A549 (cell line): ENCODE measurements around the gene SRGAP1. TPM values are rescaled to one million over a fixed set of nuclear protein-coding genes. Genes with fewer than 3 reads are reported as not detected.

Source experiments
- ATAC-seq, 2 experiments: fragments of 200-7000 bp in 1 of 2; fragments of >200 bp in 1 of 2; cut with Nextera tagmentation in 1 of 2; cut with Tn5 transposase in 1 of 2; 3 replicates each; pipeline versions ENCODE4 v1.8.0 to v1.9.1; 2018 to 2020; ENCODE audit warnings: mild to moderate bottlenecking in 1 of 2, moderate library complexity in 1 of 2
- CTCF ChIA-PET: fragments of 300-600 bp; sonication (Branson Sonifier 250); formaldehyde crosslinking; extraction: SDS; loops from one replicate; lab custom pipeline; 2021; ENCODE audit warnings: antibody characterized with exemption, inconsistent platforms; lab: Yijun Ruan, JAX
- POLR2A ChIA-PET: fragments of 350-600 bp; formaldehyde crosslinking; extraction: SDS; loops from one replicate; lab custom pipeline; 2021; ENCODE audit warnings: antibody characterized with exemption, inconsistent platforms; lab: Yijun Ruan, JAX
- DNase-seq, 2 experiments: peaks; one replicate each; pipeline versions ENCODE4 v3.0.0 to v3.0.0-alpha.2; 2011 to 2016; ENCODE audit warnings: low read depth in 1 of 2, low spot score in 1 of 2
- FAIRE-seq: peaks from 2 replicates; lab custom pipeline; 2011; peaks lifted over from hg19 to GRCh38; lab: Jason Lieb, UNC
- H3K27ac ChIP-seq, 2 experiments: fragments of >200 bp; sonication (Bioruptor Twin); formaldehyde crosslinking; 3 replicates each; pipeline ENCODE4 v1.5.1; 2016 to 2017
- H3K4me1 ChIP-seq: fragments of >200 bp; sonication (Bioruptor Twin); formaldehyde crosslinking; 3 replicates; pipeline ENCODE4 v1.6.1; 2016
- H3K4me2 ChIP-seq: fragments of >200 bp; sonication (Bioruptor Twin); formaldehyde crosslinking; 3 replicates; pipeline ENCODE4 v1.6.1; 2016
- H3K4me3 ChIP-seq: fragments of >200 bp; sonication (Bioruptor Twin); formaldehyde crosslinking; 3 replicates; pipeline ENCODE4 v1.5.1; 2016
- H3K9me3 ChIP-seq: fragments of >200 bp; sonication (Bioruptor Twin); formaldehyde crosslinking; 3 replicates; pipeline ENCODE4 v1.6.1; 2016
- E2F6 ChIP-seq: IDR thresholded peaks from 2 replicates; pipeline ENCODE4 v1.6.1; 2012; ENCODE audit warnings: low read depth, borderline replicate concordance
- EHMT2 ChIP-seq: fragments of 200-600 bp; sonication (generic); IDR thresholded peaks from 2 replicates; pipeline ENCODE4 v1.6.1; 2016; ENCODE audit warnings: antibody characterized with exemption, low read depth, mild to moderate bottlenecking, moderate library complexity
- ELK1 ChIP-seq: fragments of 150-350 bp; IDR thresholded peaks from 2 replicates; pipeline ENCODE4 v1.6.1; 2014; ENCODE audit warnings: low read depth, mild to moderate bottlenecking, low read length
- FOXS1 ChIP-seq: fragments of 250-450 bp; sonication (Bioruptor Pico); IDR thresholded peaks from 2 replicates; pipeline ENCODE4 v1.5.0; 2020; ENCODE audit warnings: mild to moderate bottlenecking, moderate library complexity
- HEYL ChIP-seq: fragments of 250-450 bp; sonication (Bioruptor Pico); IDR thresholded peaks from 2 replicates; pipeline ENCODE4 v1.8.0; 2021; ENCODE audit warnings: mild to moderate bottlenecking, moderate library complexity
- HMGXB4 ChIP-seq: fragments of 250-450 bp; sonication (Bioruptor Pico); IDR thresholded peaks from 2 replicates; pipeline ENCODE4 v1.5.0; 2021; ENCODE audit warnings: mild to moderate bottlenecking, moderate library complexity, borderline replicate concordance
- JUN ChIP-seq, 2 experiments: fragments of >200 bp; sonication (Bioruptor Twin); formaldehyde crosslinking; IDR thresholded peaks; 2 replicates in 1 of 2; 3 replicates in 1 of 2; pipeline ENCODE4 v1.6.1; 2016 to 2017
- NFE2L2 ChIP-seq: fragments of 150-350 bp; conservative IDR thresholded peaks from 2 replicates; pipeline ENCODE4 v1.6.1; 2014; ENCODE audit warnings: low read length
- NPAS2 ChIP-seq: fragments of 250-450 bp; sonication (Bioruptor Pico); IDR thresholded peaks from 2 replicates; pipeline ENCODE4 v1.8.0; 2022; ENCODE audit warnings: mild to moderate bottlenecking, moderate library complexity, borderline replicate concordance
- PHF8 ChIP-seq: fragments of 200-600 bp; sonication (generic); IDR thresholded peaks from 2 replicates; pipeline ENCODE4 v1.6.1; 2016; ENCODE audit warnings: low read depth, mild to moderate bottlenecking, antibody characterized with exemption, moderate library complexity, borderline replicate concordance
- RAD21 ChIP-seq, 2 experiments: fragments of >200 bp in 1 of 2; sonication (Bioruptor Twin) in 1 of 2; formaldehyde crosslinking in 1 of 2; IDR thresholded peaks in 1 of 2; conservative IDR thresholded peaks in 1 of 2; 2 replicates in 1 of 2; 3 replicates in 1 of 2; pipeline ENCODE4 v1.6.1; 2012 to 2018; ENCODE audit warnings: inconsistent platforms in 1 of 2
- RFX5 ChIP-seq: fragments of 450-650 bp; IDR thresholded peaks from 2 replicates; pipeline ENCODE4 v1.7.1; 2014; ENCODE audit warnings: antibody characterized with exemption, mild to moderate bottlenecking, moderate library complexity
- RNF2 ChIP-seq: fragments of 200-600 bp; sonication (generic); IDR thresholded peaks from 2 replicates; pipeline ENCODE4 v1.6.1; 2016; ENCODE audit warnings: low read depth, mild to moderate bottlenecking, antibody characterized with exemption, moderate library complexity, borderline replicate concordance
- TP53 ChIP-seq: fragments of 250-450 bp; sonication (Bioruptor Pico); IDR thresholded peaks from 2 replicates; pipeline ENCODE4 v1.5.0; 2021; ENCODE audit warnings: mild to moderate bottlenecking, moderate library complexity
- ZC3H11A ChIP-seq: fragments of 450-650 bp; IDR thresholded peaks from 2 replicates; pipeline ENCODE4 v1.6.1; 2014; ENCODE audit warnings: antibody characterized with exemption, mild to moderate bottlenecking
- WGBS: methylation state at CpG from one replicate; pipeline ENCODE4 v1.1.6; 2017; ENCODE audit errors: missing lambda C conversion rate; 5-methylcytosine and 5-hydroxymethylcytosine counted together
- polyA plus RNA-seq, 4 experiments: library from polyadenylated mRNA; depleted of rRNA in 3 of 4; stranded (reverse); fragments of >200 nt; fragmentation: RNase III in 1 of 4; extraction: RNeasy Plus Mini Kit Qiagen cat#74134 plus additional on column Dnase treatment in 1 of 4; gene quantifications; 2 replicates in 3 of 4; 3 replicates in 1 of 4; pipeline ENCODE4 v1.2.3, GENCODE V29; 2011 to 2017
- TF ChIP-seq, protein P1 (sequence below): fragments of 250-450 bp; sonication (Bioruptor Pico); IDR thresholded peaks from 2 replicates; pipeline ENCODE4 v1.5.0; 2020; ENCODE audit warnings: low read depth, mild to moderate bottlenecking, moderate library complexity
- TF ChIP-seq, protein P2 (sequence below): fragments of 200-600 bp; sonication (generic); IDR thresholded peaks from 2 replicates; pipeline ENCODE4 v1.6.1; 2016; ENCODE audit warnings: antibody characterized with exemption, mild to moderate bottlenecking, moderate library complexity
- TF ChIP-seq, protein P3 (sequence below): fragments of >200 bp; sonication (Bioruptor Twin); formaldehyde crosslinking; IDR thresholded peaks from 2 replicates; pipeline ENCODE4 v1.6.1; 2016
- TF ChIP-seq, protein P4 (sequence below): fragments of 450-650 bp; IDR thresholded peaks from 2 replicates; pipeline ENCODE4 v1.6.1; 2014; ENCODE audit warnings: antibody characterized with exemption
- TF ChIP-seq, protein P5 (sequence below): fragments of >200 bp; sonication (Bioruptor Twin); formaldehyde crosslinking; IDR thresholded peaks from 3 replicates; pipeline ENCODE4 v1.5.1; 2016

SRGAP1 gene
- polyA plus RNA-seq, 2 of the 4 experiments (the other 2 are of a cell fraction): 7.9 to 22.9 TPM

DNA sequence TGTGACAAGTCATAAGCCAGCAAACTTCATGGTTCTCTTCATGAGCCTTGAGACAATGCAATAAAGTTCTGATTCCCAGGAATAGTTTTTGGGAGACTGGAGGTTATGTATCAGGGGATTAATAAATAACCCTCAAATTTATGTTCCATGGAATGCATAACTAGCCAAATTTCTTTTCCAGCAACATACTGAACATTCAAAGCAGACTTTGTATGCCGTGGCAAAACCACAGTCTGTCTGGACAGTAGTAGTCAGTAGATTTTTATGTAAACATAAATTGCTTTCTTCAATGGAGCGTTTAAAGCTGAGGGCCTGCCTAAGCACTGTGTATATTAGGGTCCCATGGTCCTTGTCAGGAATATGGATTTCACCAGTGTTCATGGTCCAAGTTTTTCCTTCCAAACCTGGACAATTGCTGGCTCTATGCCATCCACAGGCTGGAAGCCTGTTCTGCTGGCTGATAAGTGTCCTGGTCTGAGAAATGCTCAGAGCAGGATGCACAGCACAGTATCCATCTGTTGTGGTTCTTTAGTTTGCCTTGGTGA is 144.9 kb downstream of the SRGAP1 start:
- ChIA-PET CTCF (interaction anchor here (1.2 to 1.6 kb wide), 2 partner anchors 13 to 150 kb away, joined by 3 read pairs; no protein-coding TSS in a partner anchor), POLR2A (no interaction called here)
- DNase-seq (no peak), ATAC-seq (no peak), FAIRE-seq (no peak)
- peaks cover 19% of the 10 kb centered on the region; the same call in 2 of the 3 replicates for H3K4me1 ChIP-seq
- H3K4me3 ChIP-seq: no peak overlapping the region
- H3K27ac ChIP-seq: no peak overlapping the region
- WGBS: 84% methylated on average over 2 of the region's 2 CpGs
- H3K9me3 ChIP-seq: no peaks in the 10 kb centered on the region
- no peak overlapping the region for H3K4me2 ChIP-seq
- TF ChIP-seq JUN (IDR thresholded peaks at IDR 0.05) (no peak), FOXS1 (CRISPR knock-in tag) (no peak), EHMT2 (no peak), ZC3H11A (no peak), E2F6 (no peak), RAD21 (conservative IDR thresholded peaks at IDR 0.05 in 1 of 2, IDR thresholded peaks at IDR 0.05 in 1 of 2) (no peak), NPAS2 (CRISPR knock-in tag) (no peak)
- TF ChIP-seq, protein P1, sequence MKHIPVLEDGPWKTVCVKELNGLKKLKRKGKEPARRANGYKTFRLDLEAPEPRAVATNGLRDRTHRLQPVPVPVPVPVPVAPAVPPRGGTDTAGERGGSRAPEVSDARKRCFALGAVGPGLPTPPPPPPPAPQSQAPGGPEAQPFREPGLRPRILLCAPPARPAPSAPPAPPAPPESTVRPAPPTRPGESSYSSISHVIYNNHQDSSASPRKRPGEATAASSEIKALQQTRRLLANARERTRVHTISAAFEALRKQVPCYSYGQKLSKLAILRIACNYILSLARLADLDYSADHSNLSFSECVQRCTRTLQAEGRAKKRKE (CRISPR knock-in tag): no peak

DNA sequence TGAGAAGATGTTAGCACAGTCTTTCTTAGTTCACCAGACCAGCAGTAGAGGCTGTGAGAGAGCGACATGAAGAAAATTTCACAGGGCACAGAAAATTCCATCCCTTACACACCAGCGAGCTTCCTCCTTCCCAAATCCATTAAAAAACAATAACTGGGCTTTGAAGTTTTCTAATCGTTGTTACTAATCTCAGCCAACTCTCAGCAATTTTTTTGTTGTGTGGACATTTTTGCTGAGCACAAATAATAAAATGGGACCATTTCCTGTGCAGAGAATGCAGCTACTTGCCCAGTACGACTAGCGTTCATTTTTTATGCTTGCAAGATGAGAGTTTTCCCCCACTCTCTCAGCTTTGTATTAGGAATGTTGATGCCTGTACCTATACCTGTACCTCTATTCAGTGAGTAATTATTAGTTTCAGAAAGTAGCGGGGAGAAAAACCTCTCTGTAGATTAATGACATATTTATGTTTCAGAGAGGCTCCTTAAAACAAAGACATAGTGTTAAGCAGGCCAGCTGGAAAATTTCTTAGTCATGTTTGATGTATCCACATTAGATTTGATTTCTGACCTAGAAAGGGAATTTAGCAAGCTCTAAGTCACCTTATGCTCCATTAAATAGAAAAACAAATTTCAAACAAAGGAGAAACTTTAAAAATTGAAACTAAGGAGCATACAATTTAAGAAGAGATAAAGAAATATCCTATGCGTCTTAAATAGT is 146.5 kb downstream of the SRGAP1 start:
- no peak overlapping the region for H3K4me2 ChIP-seq
- no peak overlapping the region for H3K27ac ChIP-seq
- H3K4me3 ChIP-seq: no peak overlapping the region
- 91% methylated on average over 7 of the region's 7 CpGs for WGBS
- DNase-seq (no peak), ATAC-seq (no peak), FAIRE-seq (no peak)
- no peaks in the 10 kb centered on the region for H3K9me3 ChIP-seq
- CTCF ChIA-PET: interaction anchor here (0.7 to 3.1 kb wide), 8 partner anchors 14 to 266 kb away, joined by 3 to 13 read pairs (median 3); partner anchors contain the start of gene SRGAP1
- H3K4me1 ChIP-seq: peaks cover 31% of the 10 kb centered on the region; the same call in 2 of the 3 replicates
- POLR2A ChIA-PET: no interaction called here
- TF ChIP-seq HMGXB4 (CRISPR knock-in tag) (no peak), NFE2L2 (no peak), EHMT2 (no peak), ZC3H11A (no peak), E2F6 (no peak), PHF8 (no peak), RNF2 (no peak), RFX5 (no peak), HEYL (CRISPR knock-in tag) (no peak), TP53 (CRISPR knock-in tag) (no peak), ELK1 (no peak)
- TF ChIP-seq, protein P2, sequence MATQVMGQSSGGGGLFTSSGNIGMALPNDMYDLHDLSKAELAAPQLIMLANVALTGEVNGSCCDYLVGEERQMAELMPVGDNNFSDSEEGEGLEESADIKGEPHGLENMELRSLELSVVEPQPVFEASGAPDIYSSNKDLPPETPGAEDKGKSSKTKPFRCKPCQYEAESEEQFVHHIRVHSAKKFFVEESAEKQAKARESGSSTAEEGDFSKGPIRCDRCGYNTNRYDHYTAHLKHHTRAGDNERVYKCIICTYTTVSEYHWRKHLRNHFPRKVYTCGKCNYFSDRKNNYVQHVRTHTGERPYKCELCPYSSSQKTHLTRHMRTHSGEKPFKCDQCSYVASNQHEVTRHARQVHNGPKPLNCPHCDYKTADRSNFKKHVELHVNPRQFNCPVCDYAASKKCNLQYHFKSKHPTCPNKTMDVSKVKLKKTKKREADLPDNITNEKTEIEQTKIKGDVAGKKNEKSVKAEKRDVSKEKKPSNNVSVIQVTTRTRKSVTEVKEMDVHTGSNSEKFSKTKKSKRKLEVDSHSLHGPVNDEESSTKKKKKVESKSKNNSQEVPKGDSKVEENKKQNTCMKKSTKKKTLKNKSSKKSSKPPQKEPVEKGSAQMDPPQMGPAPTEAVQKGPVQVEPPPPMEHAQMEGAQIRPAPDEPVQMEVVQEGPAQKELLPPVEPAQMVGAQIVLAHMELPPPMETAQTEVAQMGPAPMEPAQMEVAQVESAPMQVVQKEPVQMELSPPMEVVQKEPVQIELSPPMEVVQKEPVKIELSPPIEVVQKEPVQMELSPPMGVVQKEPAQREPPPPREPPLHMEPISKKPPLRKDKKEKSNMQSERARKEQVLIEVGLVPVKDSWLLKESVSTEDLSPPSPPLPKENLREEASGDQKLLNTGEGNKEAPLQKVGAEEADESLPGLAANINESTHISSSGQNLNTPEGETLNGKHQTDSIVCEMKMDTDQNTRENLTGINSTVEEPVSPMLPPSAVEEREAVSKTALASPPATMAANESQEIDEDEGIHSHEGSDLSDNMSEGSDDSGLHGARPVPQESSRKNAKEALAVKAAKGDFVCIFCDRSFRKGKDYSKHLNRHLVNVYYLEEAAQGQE: no peak
- TF ChIP-seq, protein P3, sequence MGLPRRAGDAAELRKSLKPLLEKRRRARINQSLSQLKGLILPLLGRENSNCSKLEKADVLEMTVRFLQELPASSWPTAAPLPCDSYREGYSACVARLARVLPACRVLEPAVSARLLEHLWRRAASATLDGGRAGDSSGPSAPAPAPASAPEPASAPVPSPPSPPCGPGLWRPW: no peak
- TF ChIP-seq, protein P4, sequence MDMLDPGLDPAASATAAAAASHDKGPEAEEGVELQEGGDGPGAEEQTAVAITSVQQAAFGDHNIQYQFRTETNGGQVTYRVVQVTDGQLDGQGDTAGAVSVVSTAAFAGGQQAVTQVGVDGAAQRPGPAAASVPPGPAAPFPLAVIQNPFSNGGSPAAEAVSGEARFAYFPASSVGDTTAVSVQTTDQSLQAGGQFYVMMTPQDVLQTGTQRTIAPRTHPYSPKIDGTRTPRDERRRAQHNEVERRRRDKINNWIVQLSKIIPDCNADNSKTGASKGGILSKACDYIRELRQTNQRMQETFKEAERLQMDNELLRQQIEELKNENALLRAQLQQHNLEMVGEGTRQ: no peak
- TF ChIP-seq, protein P5, sequence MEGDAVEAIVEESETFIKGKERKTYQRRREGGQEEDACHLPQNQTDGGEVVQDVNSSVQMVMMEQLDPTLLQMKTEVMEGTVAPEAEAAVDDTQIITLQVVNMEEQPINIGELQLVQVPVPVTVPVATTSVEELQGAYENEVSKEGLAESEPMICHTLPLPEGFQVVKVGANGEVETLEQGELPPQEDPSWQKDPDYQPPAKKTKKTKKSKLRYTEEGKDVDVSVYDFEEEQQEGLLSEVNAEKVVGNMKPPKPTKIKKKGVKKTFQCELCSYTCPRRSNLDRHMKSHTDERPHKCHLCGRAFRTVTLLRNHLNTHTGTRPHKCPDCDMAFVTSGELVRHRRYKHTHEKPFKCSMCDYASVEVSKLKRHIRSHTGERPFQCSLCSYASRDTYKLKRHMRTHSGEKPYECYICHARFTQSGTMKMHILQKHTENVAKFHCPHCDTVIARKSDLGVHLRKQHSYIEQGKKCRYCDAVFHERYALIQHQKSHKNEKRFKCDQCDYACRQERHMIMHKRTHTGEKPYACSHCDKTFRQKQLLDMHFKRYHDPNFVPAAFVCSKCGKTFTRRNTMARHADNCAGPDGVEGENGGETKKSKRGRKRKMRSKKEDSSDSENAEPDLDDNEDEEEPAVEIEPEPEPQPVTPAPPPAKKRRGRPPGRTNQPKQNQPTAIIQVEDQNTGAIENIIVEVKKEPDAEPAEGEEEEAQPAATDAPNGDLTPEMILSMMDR: no peak
